HG03469 (cell line): ENCODE data around the gene CAPN12.
"Not testable (repeated sequence)": the region's sequence is repeated elsewhere in the genome, so short reads cannot be mapped to it uniquely, and the experiment has no call there.

Experiments used
- ATAC-seq: cut with Tn5 transposase; IDR thresholded peaks from one replicate; pipeline ENCODE4 v1.9.1; 2021; ENCODE audit warnings: mild to moderate bottlenecking, moderate library complexity, moderate number of reproducible peaks; ENCODE audit not compliant: unreplicated experiment

CAPN12 gene

GRCh38 chr19:38744298-38744681 is at the start of gene CAPN12:
TSS of gene CAPN12 (minus strand) at chr19:38744474. CDS start at chr19:38744165, 309 bp downstream.
- ATAC-seq = no peak

DNA sequence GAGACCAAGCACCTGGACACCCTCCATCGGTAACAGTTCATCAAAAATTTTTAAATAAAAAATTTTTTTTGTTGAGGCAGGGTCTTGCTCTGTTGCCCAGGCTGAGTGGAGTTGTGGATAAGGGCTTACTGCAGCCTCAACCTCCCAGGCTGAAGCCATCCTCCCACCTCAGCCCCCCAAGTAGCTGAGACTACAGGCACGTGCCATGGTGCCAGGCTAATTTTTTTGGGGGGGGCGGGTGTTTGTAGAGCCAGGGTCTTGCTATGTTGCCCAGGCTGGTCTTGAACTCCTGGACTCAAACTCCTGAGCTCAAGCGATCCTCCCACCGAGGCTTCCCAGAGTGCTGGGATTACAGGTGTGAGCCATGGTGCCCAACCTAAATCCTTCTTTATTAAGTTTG is 49.4 kb upstream of the CAPN12 start:
- no peak for ATAC-seq

DNA sequence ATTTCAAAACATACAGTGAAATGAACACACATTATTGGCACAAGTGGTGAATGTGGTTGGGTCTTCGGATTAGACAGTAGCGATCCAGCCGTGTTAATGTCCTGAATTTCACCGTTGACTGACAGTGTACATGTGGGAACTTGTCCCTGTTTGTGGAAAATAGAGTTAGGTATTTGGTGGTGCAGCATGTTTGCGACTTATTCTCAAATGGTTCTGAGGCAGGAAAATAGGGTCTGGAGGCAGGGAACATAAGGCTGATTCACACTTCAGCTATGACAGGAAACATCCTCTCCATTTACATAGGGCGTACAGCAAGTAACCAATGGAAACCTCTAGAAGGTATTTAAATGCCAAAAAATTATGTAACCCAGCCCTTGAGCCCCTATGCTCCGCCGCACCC is 48.9 kb upstream of the CAPN12 start:
- ATAC-seq = no peak

DNA sequence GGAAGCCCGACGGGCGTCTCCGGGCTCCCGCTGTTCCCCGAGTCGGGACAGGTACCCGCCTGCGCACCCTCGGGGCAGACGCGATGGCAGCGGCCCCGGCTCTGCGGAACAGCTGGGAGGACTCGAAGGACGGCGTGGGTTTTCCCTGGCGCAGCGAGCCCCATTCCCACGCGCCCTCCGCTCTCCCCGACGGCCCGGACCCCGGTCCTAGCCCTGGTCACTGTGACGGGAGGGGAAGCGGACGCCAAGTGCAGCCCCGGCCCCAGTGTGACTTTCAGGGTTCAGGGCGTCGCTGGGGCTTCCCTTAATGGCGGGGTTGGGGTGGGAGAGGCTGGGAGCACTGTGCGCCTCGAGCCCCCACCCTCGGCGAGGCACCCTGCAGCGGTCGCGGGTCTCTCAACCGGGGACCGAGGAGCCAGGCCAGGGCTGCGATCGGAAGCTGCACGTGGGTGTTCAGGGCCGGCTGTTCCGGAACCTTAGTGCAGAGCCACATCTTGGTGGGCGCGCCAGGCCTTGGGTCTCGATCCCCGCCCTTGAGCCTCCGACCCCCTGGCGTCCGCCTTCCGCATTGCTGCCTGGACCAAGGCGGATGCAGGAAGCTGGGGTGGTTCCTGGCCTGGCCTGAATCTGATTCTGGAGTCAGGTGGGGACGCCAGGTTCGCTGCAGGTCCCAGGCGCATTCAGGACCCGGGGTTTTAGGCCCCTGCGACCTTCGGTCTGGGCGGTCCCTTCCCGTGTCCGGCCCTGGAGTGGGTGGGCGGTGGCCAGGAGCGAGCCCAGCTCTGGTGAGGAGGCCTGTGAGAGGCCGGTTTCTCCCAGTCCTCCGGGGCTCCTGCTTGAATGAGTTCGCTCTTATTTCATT is 48.2 kb upstream of the CAPN12 start:
- ATAC-seq = no peak

DNA sequence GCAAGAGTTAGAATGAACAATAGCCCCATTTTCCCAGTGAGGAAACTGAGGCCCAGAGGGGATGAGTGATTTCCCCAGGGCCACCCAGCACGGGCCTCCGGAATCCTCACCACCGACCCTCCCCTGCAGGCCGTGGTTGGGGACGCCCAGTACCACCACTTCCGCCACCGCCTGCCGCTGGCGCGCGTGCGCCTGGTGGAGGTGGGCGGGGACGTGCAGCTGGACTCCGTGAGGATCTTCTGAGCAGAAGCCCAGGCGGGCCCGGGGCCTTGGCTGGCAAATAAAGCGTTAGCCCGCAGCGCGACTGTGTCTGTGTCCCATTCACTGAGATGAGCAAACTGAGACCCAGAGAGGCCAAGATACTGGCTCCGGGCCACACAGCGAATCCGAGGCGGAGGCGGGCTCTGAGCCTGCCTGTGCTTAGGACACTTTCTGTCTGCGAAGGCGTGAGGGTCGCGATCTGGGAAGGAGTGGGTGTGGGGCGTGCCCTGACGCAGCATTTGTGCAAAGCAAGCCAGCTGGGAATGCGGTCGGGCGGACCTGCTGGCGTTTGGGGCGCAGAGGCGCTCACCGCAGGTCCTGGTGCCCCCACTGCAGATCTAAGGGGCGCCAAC is 47.3 kb upstream of the CAPN12 start:
- not testable (repeated sequence) for ATAC-seq

DNA sequence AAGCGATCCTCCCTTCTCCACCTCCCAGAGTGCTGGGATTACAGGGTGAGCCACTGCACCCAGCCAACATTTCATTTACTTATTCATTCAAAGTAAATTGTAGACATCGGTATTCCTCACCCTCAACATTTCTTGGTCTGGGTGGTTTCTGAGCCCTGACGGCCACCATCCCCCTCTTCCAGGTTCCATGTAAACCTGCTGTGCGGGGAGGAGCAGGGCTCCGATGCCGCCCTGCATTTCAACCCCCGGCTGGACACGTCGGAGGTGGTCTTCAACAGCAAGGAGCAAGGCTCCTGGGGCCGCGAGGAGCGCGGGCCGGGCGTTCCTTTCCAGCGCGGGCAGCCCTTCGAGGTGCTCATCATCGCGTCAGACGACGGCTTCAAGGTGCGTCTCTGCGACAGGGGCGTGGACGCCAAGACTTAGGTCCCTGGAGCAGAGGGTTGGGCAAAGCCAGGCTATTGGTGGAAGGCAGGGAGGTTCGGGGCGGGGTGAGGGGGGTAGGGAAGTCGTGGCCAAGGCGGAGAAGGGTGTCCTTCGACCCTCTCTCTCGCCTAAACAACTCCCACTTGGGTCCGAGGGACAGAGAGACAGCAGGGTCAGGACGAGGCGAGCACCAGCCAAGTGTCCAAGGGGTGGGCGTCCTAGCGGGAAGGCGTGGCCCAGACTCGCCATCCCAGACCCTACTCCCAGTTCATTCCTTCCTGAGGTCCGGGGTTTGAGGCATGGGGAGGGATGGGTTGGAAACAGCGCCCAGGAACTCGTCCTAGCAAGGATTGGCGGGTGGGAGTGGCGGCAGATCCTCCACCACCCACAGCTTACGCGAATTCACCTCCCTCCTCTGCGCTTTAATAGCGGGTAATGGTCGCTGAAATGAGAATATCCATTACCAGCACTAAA is 46.5 kb upstream of the CAPN12 start:
- ATAC-seq = not testable (repeated sequence)

GRCh38 chr19:38788478-38789243 is 44.4 kb upstream of the CAPN12 start, which contains the start of gene LGALS7B:
TSS of gene LGALS7B (plus strand) at chr19:38789200. CDS start at chr19:38789227, 27 bp downstream.
- ATAC-seq = no peak

- no peak for ATAC-seq
Observed at GRCh38 chr19:38786572-38787265, 42.4 kb upstream of the CAPN12 start.

DNA sequence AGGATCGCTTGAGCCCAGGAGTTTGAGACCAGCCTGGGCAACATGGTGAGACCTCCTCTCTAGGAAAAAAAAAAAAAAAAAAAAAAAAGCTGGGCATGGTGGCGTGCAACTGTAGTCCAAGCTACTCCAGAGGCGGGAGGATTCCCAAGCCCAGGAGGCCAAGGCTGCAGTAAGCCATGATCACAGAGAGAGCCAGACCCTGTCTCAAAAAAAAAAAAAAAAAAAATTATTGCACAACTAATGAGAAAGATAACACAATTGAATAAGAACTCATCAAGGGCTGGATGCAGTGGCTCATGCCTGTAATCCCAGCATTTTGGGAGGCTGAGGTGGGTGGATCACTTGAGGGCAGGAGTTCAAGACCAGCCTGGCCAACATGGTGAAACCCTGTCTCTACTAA is 41.8 kb upstream of the CAPN12 start:
- not testable (repeated sequence) for ATAC-seq

DNA sequence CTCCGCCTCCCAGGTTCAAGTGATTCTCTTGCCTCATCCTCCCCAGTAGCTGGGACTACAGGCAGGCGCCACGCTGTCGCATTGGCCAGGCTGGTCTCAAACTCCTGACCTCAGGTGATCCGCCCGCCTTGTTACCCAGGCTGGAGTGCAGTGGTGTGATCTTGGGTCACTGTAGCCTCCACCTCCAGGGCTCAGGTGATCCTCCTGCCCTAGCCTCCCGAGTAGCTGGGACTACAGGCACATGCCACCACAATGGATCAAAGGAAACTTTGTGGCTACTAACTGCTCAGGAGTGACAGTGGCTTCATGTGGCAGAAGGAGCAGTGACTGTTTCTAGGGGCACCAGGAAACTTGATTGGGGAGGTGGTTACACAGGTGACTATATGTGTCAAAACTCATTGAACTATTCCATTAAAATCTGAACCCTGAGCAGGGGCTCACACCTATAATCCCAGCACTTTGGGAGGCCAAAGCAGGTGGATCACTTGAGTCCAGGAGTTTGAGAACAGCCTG is 41.0 kb upstream of the CAPN12 start:
- ATAC-seq = no peak

DNA sequence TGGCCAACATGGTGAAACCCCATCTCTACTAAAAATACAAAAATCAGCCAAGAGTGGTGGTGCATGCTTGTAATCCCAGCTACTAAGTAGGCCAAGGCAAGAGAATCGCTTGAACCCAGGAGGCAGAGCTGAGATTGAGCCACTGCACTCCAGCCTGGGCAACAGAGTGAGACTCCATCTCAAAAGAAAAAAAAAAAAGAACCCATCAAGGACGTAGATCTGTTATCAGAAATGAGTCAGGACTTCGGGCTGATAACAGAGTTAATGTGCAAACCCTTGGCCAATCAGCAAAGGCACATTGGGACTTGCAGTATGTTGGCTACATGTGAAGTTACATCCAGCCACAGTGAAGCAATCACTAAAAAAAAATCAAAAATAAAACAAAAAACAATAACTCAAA is 40.0 kb upstream of the CAPN12 start:
- ATAC-seq = no peak

DNA sequence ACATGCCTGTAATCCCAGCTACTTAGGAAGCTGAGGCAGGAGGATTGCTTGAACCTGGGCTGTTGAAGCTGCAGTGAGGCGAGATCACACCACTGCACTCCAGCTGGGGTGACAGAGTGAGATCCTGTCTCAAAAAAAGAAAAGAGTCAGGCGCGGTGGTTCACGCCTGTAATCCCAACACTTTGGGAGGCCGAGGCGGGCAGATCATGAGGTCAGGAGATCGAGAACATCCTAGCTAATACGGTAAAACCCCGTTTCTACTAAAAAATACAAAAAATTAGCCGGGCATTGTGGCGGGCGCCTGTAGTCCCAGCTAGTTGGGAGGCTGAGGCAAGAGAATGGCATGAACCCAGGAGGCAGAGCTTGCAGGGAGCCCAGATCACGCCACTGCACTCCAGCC is 37.9 kb upstream of the CAPN12 start:
- not testable (repeated sequence) for ATAC-seq

- ATAC-seq = no peak
Observed at GRCh38 chr19:38781058-38781457, 36.8 kb upstream of the CAPN12 start.

DNA sequence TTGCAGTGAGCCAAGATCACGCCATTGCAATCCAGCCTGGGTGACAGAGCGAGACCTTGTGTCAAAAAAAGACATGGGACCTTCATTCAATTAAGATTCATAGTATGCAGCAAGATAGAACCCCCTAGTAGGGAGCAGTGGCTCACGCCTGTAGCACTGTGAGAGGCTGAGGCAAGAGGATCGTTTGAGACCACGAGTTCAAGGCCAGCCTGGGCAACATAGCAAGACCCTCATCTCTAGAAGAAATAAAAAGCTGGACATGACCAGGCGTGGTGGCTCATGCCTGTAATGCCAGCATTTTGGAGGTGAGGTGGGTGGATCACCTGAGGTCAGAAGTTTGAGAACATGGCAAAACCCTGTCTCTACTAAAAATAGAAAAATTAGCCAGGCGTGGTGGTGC is 36.2 kb upstream of the CAPN12 start:
- ATAC-seq = no peak

GRCh38 chr19:38778733-38779132 is 34.5 kb upstream of the CAPN12 start:
- no peak for ATAC-seq

- ATAC-seq = no peak
Observed at GRCh38 chr19:38774181-38774950, 30.1 kb upstream of the CAPN12 start.

- no peak for ATAC-seq
Observed at GRCh38 chr19:38773469-38774177, 29.3 kb upstream of the CAPN12 start, which contains the start of gene LGALS7. TSS of gene LGALS7 (minus strand) at chr19:38773517. CDS start at chr19:38773492, 25 bp downstream.

- ATAC-seq = not testable (repeated sequence)
Observed at GRCh38 chr19:38771569-38771968, 27.3 kb upstream of the CAPN12 start.
